PC-9 (cell line): Measurements from ENCODE around the gene C1orf56. TPM values are rescaled to one million over a fixed set of nuclear protein-coding genes. Genes with fewer than 3 reads are reported as not detected.

Experiments
- BruUV-seq: library from RNA; stranded (reverse); fragments of 400-500 nt; replicated peaks from 2 replicates; lab custom pipeline; 2021; lab: Mats Ljungman, UMichigan
- CTCF ChIA-PET: fragments of 300-600 bp; sonication (Branson Sonifier 250); formaldehyde crosslinking; loops from one replicate; lab custom pipeline; 2022; ENCODE audit warnings: antibody characterized with exemption; lab: Charles Lee
- POLR2A ChIA-PET: fragments of 300-600 bp; sonication (Branson Sonifier 250); formaldehyde crosslinking; loops from one replicate; lab custom pipeline; 2022; ENCODE audit warnings: antibody characterized with exemption; ENCODE audit not compliant: unreplicated experiment; lab: Charles Lee
- DNase-seq, 2 experiments: peaks; one replicate each; pipeline versions ENCODE4 v3.0.0 to v3.0.0-alpha.2; 2015 to 2022; ENCODE audit warnings: mixed read lengths in 1 of 2
- H2AFZ ChIP-seq: fragments of 200-600 bp; sonication (generic); 2 replicates; pipeline ENCODE4 v1.8.1; 2017; ENCODE audit warnings: antibody characterized with exemption
- H3F3A ChIP-seq: fragments of 200-600 bp; sonication (generic); 2 replicates; pipeline ENCODE4 v1.8.1; 2017; ENCODE audit warnings: antibody characterized with exemption, mild to moderate bottlenecking, low read depth; ENCODE audit not compliant: insufficient read depth
- H3K27ac ChIP-seq: fragments of 200-600 bp; sonication (generic); 2 replicates; pipeline ENCODE4 v1.6.1; 2016; ENCODE audit warnings: mixed run types
- H3K27me3 ChIP-seq: fragments of 200-600 bp; sonication (generic); 2 replicates; pipeline ENCODE4 v1.6.1; 2016; ENCODE audit warnings: low read depth, mixed run types; ENCODE audit not compliant: insufficient read depth
- H3K36me3 ChIP-seq: fragments of 200-600 bp; sonication (generic); 2 replicates; pipeline ENCODE4 v1.6.1; 2016; ENCODE audit warnings: low read depth, mixed run types
- H3K4me1 ChIP-seq: fragments of 200-600 bp; sonication (generic); replicated peaks from 2 replicates; pipeline ENCODE4 v1.6.1; 2016; ENCODE audit warnings: mixed run types; ENCODE audit not compliant: insufficient read depth
- H3K4me2 ChIP-seq: fragments of 200-600 bp; sonication (generic); 2 replicates; pipeline ENCODE4 v1.6.1; 2017; ENCODE audit warnings: mixed run types
- H3K4me3 ChIP-seq: fragments of 200-600 bp; sonication (generic); 2 replicates; pipeline ENCODE4 v1.6.1; 2016; ENCODE audit warnings: mixed run types
- H3K79me2 ChIP-seq: fragments of 200-600 bp; sonication (generic); 2 replicates; pipeline ENCODE4 v1.6.1; 2017; ENCODE audit warnings: low read depth, mixed run types
- H3K9me2 ChIP-seq: fragments of 200-600 bp; sonication (generic); 2 replicates; pipeline ENCODE4 v1.8.1; 2017; ENCODE audit warnings: mild to moderate bottlenecking; ENCODE audit not compliant: insufficient read depth
- H3K9me3 ChIP-seq: fragments of 200-600 bp; sonication (generic); 2 replicates; pipeline ENCODE4 v1.8.1; 2016; ENCODE audit warnings: low read depth; ENCODE audit not compliant: insufficient read depth
- H4K20me1 ChIP-seq: fragments of 200-600 bp; sonication (generic); 2 replicates; pipeline ENCODE4 v1.8.1; 2017; ENCODE audit not compliant: insufficient read depth
- CTCF ChIP-seq: fragments of 200-600 bp; sonication (generic); conservative IDR thresholded peaks from 2 replicates; pipeline ENCODE4 v1.6.1; 2017; ENCODE audit warnings: mixed run types, antibody characterized with exemption, mild to moderate bottlenecking, moderate library complexity
- EZH2 ChIP-seq: fragments of 200-600 bp; sonication (generic); IDR thresholded peaks from 2 replicates; pipeline ENCODE4 v1.8.0; 2017; ENCODE audit warnings: antibody characterized with exemption, low read depth
- intact Hi-C: fragments of 100-400 bp; cut with micrococcal nuclease; formaldehyde crosslinking; loops from one replicate; pipeline ENCODE4 v1.10.0; 2022; ENCODE audit not compliant: unreplicated experiment
- total RNA-seq: library from RNA; stranded (reverse); gene quantifications from 2 replicates; pipeline ENCODE4 v1.2.3, GENCODE V29; 2021

The C1orf56 gene
- total RNA-seq, 1 experiment from 2014 or later: 1.8 TPM

GRCh38 chr1:151047925-151048644 is 534 bp downstream of the C1orf56 start:
- Histone ChIP-seq H4K20me1 (no peaks in the 10 kb centered on the region), H2AFZ (peak overlapping the region; percentile 89), H3K9me3 (no peaks in the 10 kb centered on the region), H3K4me1 (peaks cover 5% of the 10 kb centered on the region), H3K79me2 (no peaks in the 10 kb centered on the region), H3F3A (peaks cover 37% of the 10 kb centered on the region), H3K9me2 (no peaks in the 10 kb centered on the region), H3K4me2 (peak overlapping the region; percentile 97), H3K4me3 (peak overlapping the region; percentile 66), H3K36me3 (0 out of 2 replicates have a peak, but pooled peaks cover 6% of the 10 kb centered on the region), H3K27me3 (no peaks in the 10 kb centered on the region), H3K27ac (peak overlapping the region; percentile 9)
- peak; percentile 57 to 63 for DNase-seq
- ChIA-PET CTCF (interaction anchor here (0.6 to 1.1 kb wide), 2 partner anchors 10 to 23 kb away, joined by 3 to 5 read pairs; no protein-coding TSS in a partner anchor), POLR2A (interaction anchor here (0.6 to 0.7 kb wide), 2 partner anchors 101 to 469 kb away, joined by 3 to 18 read pairs; no protein-coding TSS in a partner anchor)
- TF ChIP-seq CTCF (no peak; the same call in 1 of the 2 replicates), EZH2 (no peak)
- BruUV-seq: TSS peak; percentile 72
- intact Hi-C loops: loop anchor here (1.0 to 2.0 kb wide), 2 partner anchors 23 to 40 kb away; partner anchors contain the start of gene PRUNE1

- Histone ChIP-seq H3K4me3 (peak overlapping the region; percentile 66), H3K36me3 (peaks cover 10% of the 10 kb centered on the region), H3K79me2 (no peaks in the 10 kb centered on the region), H3K9me2 (no peaks in the 10 kb centered on the region), H3F3A (peaks cover 41% of the 10 kb centered on the region), H2AFZ (peak overlapping the region; percentile 89), H4K20me1 (no peaks in the 10 kb centered on the region), H3K4me1 (peaks cover 5% of the 10 kb centered on the region), H3K9me3 (no peaks in the 10 kb centered on the region), H3K27me3 (no peaks in the 10 kb centered on the region), H3K4me2 (peak overlapping the region; percentile 97), H3K27ac (no peak overlapping the region)
- TF ChIP-seq CTCF: peak; percentile 66; the same call in 1 of the 2 replicates
- TF ChIP-seq EZH2: no peak
- DNase-seq: no peak
- BruUV-seq: no TSS peak
- intact Hi-C loops: loop anchor here (2.0 kb wide), 1 partner anchor 24 kb away; no protein-coding TSS in a partner anchor
- ChIA-PET POLR2A (no interaction called here), CTCF (interaction anchor here (0.6 kb wide), 1 partner anchor 24 kb away, joined by 3 read pairs; no protein-coding TSS in a partner anchor)
Measured at GRCh38 chr1:151048645-151049032, 1.1 kb downstream of the C1orf56 start.

- no peak for TF ChIP-seq CTCF
- TF ChIP-seq EZH2: no peak
- H3K27ac ChIP-seq: no peak overlapping the region
- intact Hi-C loops: loop anchor here (2.0 kb wide), 1 partner anchor 25 kb away; no protein-coding TSS in a partner anchor
- H3K27me3 ChIP-seq: no peaks in the 10 kb centered on the region
- no peaks in the 10 kb centered on the region for H3K9me3 ChIP-seq
- no peak overlapping the region for H3K4me3 ChIP-seq
- H3K4me1 ChIP-seq: peaks cover 5% of the 10 kb centered on the region
- H3K36me3 ChIP-seq: peaks cover 18% of the 10 kb centered on the region
- no peaks in the 10 kb centered on the region for H3K9me2 ChIP-seq
- DNase-seq: no peak
- H3F3A ChIP-seq: peaks cover 47% of the 10 kb centered on the region
- ChIA-PET CTCF (interaction anchor here (0.7 to 1.1 kb wide), 2 partner anchors 25 to 842 kb away, joined by 3 read pairs; no protein-coding TSS in a partner anchor), POLR2A (interaction anchor here (0.6 kb wide), 5 partner anchors 13 to 799 kb away, joined by 3 to 8 read pairs (median 6); no protein-coding TSS in a partner anchor)
- no peaks in the 10 kb centered on the region for H4K20me1 ChIP-seq
- no peak overlapping the region for H2AFZ ChIP-seq
- peak overlapping the region; percentile 97; the same call in 1 of the 2 replicates for H3K4me2 ChIP-seq
- no peaks in the 10 kb centered on the region for H3K79me2 ChIP-seq
- BruUV-seq: no TSS peak
Measured at GRCh38 chr1:151049458-151049857, 1.9 kb downstream of the C1orf56 start.
